GM12878 (cell line): ENCODE results near the gene CPEB3. TPM values are rescaled to one million over a fixed set of nuclear protein-coding genes. Genes with fewer than 3 reads are reported as not detected.
"Not testable (repeated sequence)": the region's sequence is repeated elsewhere in the genome, so short reads cannot be mapped to it uniquely, and the experiment has no call there.

ENCODE experiments used
- ATAC-seq: fragments of 200-7000 bp; cut with Tn5 transposase; 3 replicates; pipeline ENCODE4 v1.9.1; 2020; ENCODE audit warnings: mild to moderate bottlenecking, moderate library complexity
- BruUV-seq: library from RNA; stranded (reverse); fragments of 400-500 nt; replicated peaks from 2 replicates; lab custom pipeline; 2021; lab: Mats Ljungman, UMichigan
- CTCF ChIA-PET: fragments of 300-600 bp; sonication (Branson Sonifier 250); formaldehyde crosslinking; extraction: SDS; loops from one replicate; lab custom pipeline; 2021; ENCODE audit warnings: inconsistent platforms; lab: Yijun Ruan, JAX
- POLR2A ChIA-PET: fragments of 350-600 bp; formaldehyde crosslinking; extraction: SDS; loops from one replicate; lab custom pipeline; 2021; ENCODE audit warnings: inconsistent platforms; lab: Charles Lee
- RAD21 ChIA-PET: fragments of 300-600 bp; sonication (Branson Sonifier 250); formaldehyde crosslinking; loops from one replicate; lab custom pipeline; 2023; ENCODE audit warnings: antibody characterized with exemption; ENCODE audit not compliant: unreplicated experiment; lab: Charles Lee
- SMC1A ChIA-PET: fragments of 300-600 bp; sonication (Branson Sonifier 250); formaldehyde crosslinking; loops from one replicate; lab custom pipeline; 2023; ENCODE audit not compliant: unreplicated experiment, uncharacterized antibody; lab: Charles Lee
- DNase-seq: peaks from one replicate; pipeline ENCODE4 v3.0.0-alpha.2; 2011; ENCODE audit warnings: low read depth, low spot score
- FAIRE-seq: peaks from 3 replicates; lab custom pipeline; 2011; peaks lifted over from hg19 to GRCh38; lab: Jason Lieb, UNC
- H2AFZ ChIP-seq: 2 replicates; pipeline ENCODE4 v1.6.0; 2011; ENCODE audit warnings: low read depth, low read length, control low read depth; ENCODE audit not compliant: control insufficient read depth
- H3K27ac ChIP-seq: 2 replicates; pipeline ENCODE4 v1.5.1; 2011; ENCODE audit warnings: control low read depth; ENCODE audit not compliant: control insufficient read depth, insufficient read depth
- H3K27me3 ChIP-seq, 2 experiments: replicated peaks in 1 of 2; 2 replicates each; pipeline versions ENCODE4 v1.6.0 to v1.6.1; 2011; ENCODE audit warnings: low read length in 1 of 2; ENCODE audit not compliant: control insufficient read depth in 2 of 2, insufficient read depth in 2 of 2
- H3K36me3 ChIP-seq, 2 experiments: 2 replicates each; pipeline ENCODE4 v1.5.1; 2011; ENCODE audit warnings: low read length in 1 of 2; ENCODE audit not compliant: control insufficient read depth in 2 of 2, insufficient read depth in 2 of 2
- H3K4me1 ChIP-seq: 2 replicates; pipeline ENCODE4 v1.6.1; 2011; ENCODE audit warnings: mild to moderate bottlenecking, low read length, moderate library complexity, mixed read lengths; ENCODE audit not compliant: control insufficient read depth, insufficient read depth
- H3K4me2 ChIP-seq: 2 replicates; pipeline ENCODE4 v1.6.0; 2011; ENCODE audit warnings: control low read depth; ENCODE audit not compliant: control insufficient read depth, insufficient read depth
- H3K4me3 ChIP-seq: fragments of 200-600 bp; sonication (generic); 2 replicates; pipeline ENCODE4 v1.5.1; 2016
- H3K79me2 ChIP-seq: 2 replicates; pipeline ENCODE4 v1.6.0; 2011; ENCODE audit warnings: low read length; ENCODE audit not compliant: control insufficient read depth, insufficient read depth
- H3K9ac ChIP-seq: 2 replicates; pipeline ENCODE4 v1.8.0; 2011; ENCODE audit warnings: low read length, control low read depth, mixed read lengths; ENCODE audit not compliant: control insufficient read depth, insufficient read depth
- H3K9me3 ChIP-seq: replicated peaks from 3 replicates; pipeline ENCODE4 v1.5.1; 2011; ENCODE audit warnings: mild to moderate bottlenecking, low read length; ENCODE audit not compliant: control insufficient read depth, insufficient read depth
- H4K20me1 ChIP-seq: 2 replicates; pipeline ENCODE4 v1.6.0; 2011; ENCODE audit not compliant: control insufficient read depth, insufficient read depth
- SRF ChIP-seq, 2 experiments: IDR thresholded peaks; 2 replicates each; pipeline ENCODE4 v1.6.1; 2011; ENCODE audit warnings: low read depth in 2 of 2, low read length in 2 of 2, mild to moderate bottlenecking in 1 of 2, moderate library complexity in 1 of 2
- WGBS: methylation state at CpG from one replicate; pipeline ENCODE4 v1.1.6; 2016; ENCODE audit warnings: low lambda C conversion rate; ENCODE audit not compliant: insufficient replicate concordance, insufficient coverage; ENCODE audit errors: missing lambda C conversion rate; 5-methylcytosine and 5-hydroxymethylcytosine counted together
- in situ Hi-C: fragments of 300-500 bp; cut with MboI; formaldehyde crosslinking; loops from 9 replicates; pipeline ENCODE4 v1.14.3; 2018; ENCODE audit warnings: mixed read lengths
- intact Hi-C: fragments of 100-400 bp; cut with micrococcal nuclease; formaldehyde crosslinking; loops from one replicate; pipeline ENCODE4 v1.14.2; 2022; ENCODE audit not compliant: unreplicated experiment
- polyA plus RNA-seq, 11 experiments: library from polyadenylated mRNA; depleted of rRNA in 4 of 11; unstranded in 6 of 11; stranded (reverse) in 5 of 11; fragments of >200 nt; fragmentation: Nextera tagmentation in 4 of 11; fragmentation: Illumina TruSeq in 1 of 11; extraction: Ambion mirVana in 4 of 11; extraction: Trizol in 1 of 11; gene quantifications; 1 replicate in 1 of 11; 2 replicates in 10 of 11; pipeline versions ENCODE4 v1.2.1 to v1.2.3, GENCODE V29; 2011 to 2016; ENCODE audit warnings: inconsistent platforms in 2 of 11, missing spikeins in 2 of 11, low read depth in 1 of 11
- total RNA-seq, 4 experiments: library from RNA; depleted of rRNA in 3 of 4; stranded (reverse); fragments of >200 nt in 3 of 4; fragmentation: Illumina TruSeq in 1 of 4; extraction: Trizol in 1 of 4; gene quantifications; 2 replicates each; pipeline versions ENCODE4 v1.2.1 to v1.2.3, GENCODE V29; 2013 to 2021
- TF ChIP-seq, protein P1 (sequence below): fragments of 450-650 bp; IDR thresholded peaks from 2 replicates; pipeline ENCODE4 v1.6.1; 2018; ENCODE audit warnings: borderline replicate concordance, mild to moderate bottlenecking; ENCODE audit not compliant: partially characterized antibody

Gene CPEB3
- total and polyA plus RNA-seq, 10 of the 15 experiments (the other 5 are each of a cell fraction or from before 2014, with no cell fraction given) = 0.50 to 2.3 (median 1.2) TPM

- TF ChIP-seq, protein P1, sequence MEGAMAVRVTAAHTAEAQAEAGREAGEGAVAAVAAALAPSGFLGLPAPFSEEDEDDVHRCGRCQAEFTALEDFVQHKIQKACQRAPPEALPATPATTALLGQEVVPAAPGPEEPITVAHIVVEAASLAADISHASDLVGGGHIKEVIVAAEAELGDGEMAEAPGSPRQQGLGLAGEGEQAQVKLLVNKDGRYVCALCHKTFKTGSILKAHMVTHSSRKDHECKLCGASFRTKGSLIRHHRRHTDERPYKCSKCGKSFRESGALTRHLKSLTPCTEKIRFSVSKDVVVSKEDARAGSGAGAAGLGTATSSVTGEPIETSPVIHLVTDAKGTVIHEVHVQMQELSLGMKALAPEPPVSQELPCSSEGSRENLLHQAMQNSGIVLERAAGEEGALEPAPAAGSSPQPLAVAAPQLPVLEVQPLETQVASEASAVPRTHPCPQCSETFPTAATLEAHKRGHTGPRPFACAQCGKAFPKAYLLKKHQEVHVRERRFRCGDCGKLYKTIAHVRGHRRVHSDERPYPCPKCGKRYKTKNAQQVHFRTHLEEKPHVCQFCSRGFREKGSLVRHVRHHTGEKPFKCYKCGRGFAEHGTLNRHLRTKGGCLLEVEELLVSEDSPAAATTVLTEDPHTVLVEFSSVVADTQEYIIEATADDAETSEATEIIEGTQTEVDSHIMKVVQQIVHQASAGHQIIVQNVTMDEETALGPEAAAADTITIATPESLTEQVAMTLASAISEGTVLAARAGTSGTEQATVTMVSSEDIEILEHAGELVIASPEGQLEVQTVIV = no peak
- TF ChIP-seq SRF (IDR thresholded peaks at IDR 0.05; ENCODE audit: low read depth in 2 of 2, low read length in 2 of 2) = no peak
- TF ChIP-seq, all 136 proteins: peak for 0
Measured at GRCh38 chr10:92142512-92142911, 148.4 kb downstream of the CPEB3 start (continued).

- H4K20me1 ChIP-seq, H3K27ac ChIP-seq, BruUV-seq, in situ Hi-C loops, ATAC-seq, H3K36me3 ChIP-seq, H2AFZ ChIP-seq, H3K4me2 ChIP-seq, H3K4me3 ChIP-seq, H3K79me2 ChIP-seq, H3K27me3 ChIP-seq, intact Hi-C loops, H3K9ac ChIP-seq, FAIRE-seq, H3K9me3 ChIP-seq, DNase-seq: not testable (repeated sequence)
- WGBS = 67% methylated on average over 1 of the region's 3 CpGs
- peaks cover 15% of the 10 kb centered on the region for H3K4me1 ChIP-seq
- RAD21 ChIA-PET = interaction anchor here (2.0 kb wide), 1 partner anchor 40 kb away, joined by 14 read pairs; no protein-coding TSS in a partner anchor
- SMC1A ChIA-PET = interaction anchor here (1.2 kb wide), 1 partner anchor 70 kb away, joined by 7 read pairs; no protein-coding TSS in a partner anchor
- CTCF ChIA-PET = interaction anchor here (1.2 kb wide), 1 partner anchor 10 kb away, joined by 3 read pairs; no protein-coding TSS in a partner anchor
- POLR2A ChIA-PET = interaction anchor here (0.7 to 1.0 kb wide), 2 partner anchors 153 to 979 kb away, joined by 3 read pairs; no protein-coding TSS in a partner anchor
Measured at GRCh38 chr10:92141147-92141546, 149.7 kb downstream of the CPEB3 start.
